ENCODE measurements around the gene RAB1B. TPM values are rescaled to one million over a fixed set of nuclear protein-coding genes. Genes with fewer than 3 reads are reported as not detected.

The RAB1B gene
- total RNA-seq, 4 donors from 2014 or later: 74.0 to 107 (median 87.1) TPM

DNA sequence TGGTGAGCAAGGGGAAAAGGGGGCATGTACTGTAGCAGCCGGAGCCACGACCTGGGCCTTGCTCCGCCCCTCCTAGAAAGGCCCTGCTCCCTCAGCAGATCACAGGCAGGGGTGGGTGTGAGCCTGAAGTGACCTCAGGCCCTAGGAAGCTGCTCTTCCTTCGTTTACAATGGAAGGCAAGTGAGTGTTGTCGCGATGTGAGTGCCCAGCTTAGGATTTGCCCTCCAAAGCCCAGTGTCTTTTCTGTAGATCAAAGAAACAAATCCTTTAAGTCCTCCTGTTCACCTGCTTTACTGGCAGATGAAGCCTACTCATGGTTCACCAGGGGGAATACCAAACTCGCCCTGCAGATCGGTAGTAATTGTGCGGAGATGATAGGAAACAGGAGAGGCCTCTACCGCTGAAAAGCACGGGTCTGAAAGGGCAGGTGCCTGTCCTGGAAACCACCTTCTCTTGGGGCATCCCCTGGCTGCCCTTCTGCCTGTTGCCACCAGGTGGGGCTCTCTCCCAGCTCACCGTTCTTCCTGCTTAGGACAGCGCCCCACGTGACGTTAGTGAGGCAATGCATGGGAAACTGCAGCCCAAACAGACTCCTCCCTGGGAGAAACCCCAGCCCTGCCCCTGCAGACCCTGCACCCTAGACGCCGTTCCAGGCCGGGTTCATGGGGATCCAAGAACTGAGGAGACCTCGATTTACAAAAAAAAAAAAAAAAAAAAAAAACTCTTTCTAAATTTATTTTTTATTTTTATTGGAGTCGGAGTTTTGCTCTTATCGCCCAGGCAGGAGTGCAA, 45.9 kb upstream of the RAB1B start:
- TF ChIP-seq, protein P1, sequence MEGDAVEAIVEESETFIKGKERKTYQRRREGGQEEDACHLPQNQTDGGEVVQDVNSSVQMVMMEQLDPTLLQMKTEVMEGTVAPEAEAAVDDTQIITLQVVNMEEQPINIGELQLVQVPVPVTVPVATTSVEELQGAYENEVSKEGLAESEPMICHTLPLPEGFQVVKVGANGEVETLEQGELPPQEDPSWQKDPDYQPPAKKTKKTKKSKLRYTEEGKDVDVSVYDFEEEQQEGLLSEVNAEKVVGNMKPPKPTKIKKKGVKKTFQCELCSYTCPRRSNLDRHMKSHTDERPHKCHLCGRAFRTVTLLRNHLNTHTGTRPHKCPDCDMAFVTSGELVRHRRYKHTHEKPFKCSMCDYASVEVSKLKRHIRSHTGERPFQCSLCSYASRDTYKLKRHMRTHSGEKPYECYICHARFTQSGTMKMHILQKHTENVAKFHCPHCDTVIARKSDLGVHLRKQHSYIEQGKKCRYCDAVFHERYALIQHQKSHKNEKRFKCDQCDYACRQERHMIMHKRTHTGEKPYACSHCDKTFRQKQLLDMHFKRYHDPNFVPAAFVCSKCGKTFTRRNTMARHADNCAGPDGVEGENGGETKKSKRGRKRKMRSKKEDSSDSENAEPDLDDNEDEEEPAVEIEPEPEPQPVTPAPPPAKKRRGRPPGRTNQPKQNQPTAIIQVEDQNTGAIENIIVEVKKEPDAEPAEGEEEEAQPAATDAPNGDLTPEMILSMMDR (IDR thresholded peaks at IDR 0.05): peak; percentile 50 to 99 (median 95)
- peak; percentile 91 for ATAC-seq (ENCODE audit: low FRiP score)
- peak; percentile 93 for DNase-seq (ENCODE audit: low spot score)

- no peak for ATAC-seq (ENCODE audit: low FRiP score)
- TF ChIP-seq, protein P1 (IDR thresholded peaks at IDR 0.05): no peak
- no peak for DNase-seq (ENCODE audit: low spot score)
Measured at GRCh38 chr11:66224226-66224855, 44.1 kb upstream of the RAB1B start.

DNA sequence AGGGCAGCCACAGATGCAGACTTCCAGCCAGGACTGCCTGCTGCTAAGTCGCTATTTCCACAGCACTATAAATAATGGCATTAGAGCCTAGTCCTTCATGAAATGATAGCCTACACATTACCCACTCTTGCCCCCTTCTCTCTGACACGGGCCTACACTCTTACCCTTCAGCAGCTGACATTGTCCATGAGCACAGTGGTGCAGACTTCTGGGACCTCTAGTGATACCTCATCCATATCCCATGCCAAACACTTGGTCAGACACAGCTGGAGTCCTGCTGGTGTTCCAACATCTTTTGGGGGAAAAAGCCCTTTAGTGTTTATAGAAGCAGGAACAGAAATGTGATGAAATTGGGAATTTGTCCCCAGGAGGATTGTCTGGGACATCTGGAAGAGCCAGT, 43.4 kb upstream of the RAB1B start:
- no peak for ATAC-seq (ENCODE audit: low FRiP score)
- TF ChIP-seq, protein P1 (IDR thresholded peaks at IDR 0.05): no peak
- DNase-seq (ENCODE audit: low spot score): no peak

- ATAC-seq (ENCODE audit: low FRiP score): no peak
- DNase-seq (ENCODE audit: low spot score): no peak
- TF ChIP-seq, protein P1 (IDR thresholded peaks at IDR 0.05): no peak
Measured at GRCh38 chr11:66226101-66226500, 42.3 kb upstream of the RAB1B start.

GRCh38 chr11:66227700-66228099, 40.7 kb upstream of the RAB1B start:
- DNase-seq (ENCODE audit: low spot score): no peak
- TF ChIP-seq, protein P1 (IDR thresholded peaks at IDR 0.05): no peak
- no peak for ATAC-seq (ENCODE audit: low FRiP score)

- ATAC-seq (ENCODE audit: low FRiP score): no peak
- no peak for DNase-seq (ENCODE audit: low spot score)
- TF ChIP-seq, protein P1 (IDR thresholded peaks at IDR 0.05): no peak
Measured at GRCh38 chr11:66228521-66228920, 39.9 kb upstream of the RAB1B start.

- TF ChIP-seq, protein P1 (IDR thresholded peaks at IDR 0.05): no peak
- ATAC-seq (ENCODE audit: low FRiP score): no peak
Measured at GRCh38 chr11:66230156-66230555, 38.3 kb upstream of the RAB1B start.

More at GRCh38 chr11:66230156-66230555, 38.3 kb upstream of the RAB1B start:
- no peak for DNase-seq (ENCODE audit: low spot score)

Data from omental fat pad (tissue), 4 donors.